GM18502 (cell line): Measurements from ENCODE around the gene HRAS.
A peak's percentile ranks its signal among the peaks of the same experiment; 100 is the strongest.
"Not testable (repeated sequence)": the region's sequence is repeated elsewhere in the genome, so short reads cannot be mapped to it uniquely, and the experiment has no call there.

ENCODE experiments used
- ATAC-seq: cut with Tn5 transposase; IDR thresholded peaks from one replicate; pipeline ENCODE4 v1.9.1; 2021; ENCODE audit warnings: mild to moderate bottlenecking; ENCODE audit not compliant: unreplicated experiment, poor library complexity

The HRAS gene

GRCh38 chr11:535519-536454 is at the start of gene HRAS:
Gene HRAS (minus strand): TSS chr11:535576.
- ATAC-seq = peak; percentile 70

- ATAC-seq = no peak
Observed at GRCh38 chr11:584287-584686, 48.9 kb upstream of the HRAS start.

GRCh38 chr11:581752-582151 is 46.4 kb upstream of the HRAS start:
- ATAC-seq = no peak

- ATAC-seq = no peak
Observed at GRCh38 chr11:581342-581741, 46.0 kb upstream of the HRAS start.

- no peak for ATAC-seq
Observed at GRCh38 chr11:579830-580601, 44.6 kb upstream of the HRAS start.

- ATAC-seq = no peak
Observed at GRCh38 chr11:578276-579035, 43.1 kb upstream of the HRAS start.

GRCh38 chr11:577611-577894 is 42.2 kb upstream of the HRAS start:
- no peak for ATAC-seq

- no peak for ATAC-seq
Observed at GRCh38 chr11:576811-577610, 41.6 kb upstream of the HRAS start.

- ATAC-seq = peak; percentile 84
Observed at GRCh38 chr11:575996-576768, 40.8 kb upstream of the HRAS start, which contains the start of gene PHRF1. Gene PHRF1 (plus strand): TSS chr11:576470. CDS start chr11:581513, 5,043 bp downstream.

GRCh38 chr11:575313-575995 is 40.1 kb upstream of the HRAS start:
- peak; percentile 37 for ATAC-seq

- ATAC-seq = no peak
Observed at GRCh38 chr11:574632-575312, 39.4 kb upstream of the HRAS start.

- not testable (repeated sequence) for ATAC-seq
Observed at GRCh38 chr11:574031-574570, 38.7 kb upstream of the HRAS start.

GRCh38 chr11:573146-573759 is 37.9 kb upstream of the HRAS start:
- ATAC-seq = no peak

GRCh38 chr11:571802-572185 is 36.4 kb upstream of the HRAS start:
- no peak for ATAC-seq

GRCh38 chr11:569158-569885 is 33.9 kb upstream of the HRAS start:
- ATAC-seq = peak; percentile 4

- peak; percentile 87 for ATAC-seq
Observed at GRCh38 chr11:568306-569157, 33.2 kb upstream of the HRAS start.
